Chondrocyte (in vitro differentiated cells): ENCODE measurements around the gene SOCS2. TPM values are rescaled to one million over a fixed set of nuclear protein-coding genes. Genes with fewer than 3 reads are reported as not detected.
A peak's percentile ranks its signal among the peaks of the same experiment; 100 is the strongest.

Source experiments
- DNase-seq: peaks from one replicate; pipeline ENCODE4 v3.0.0; 2021; ENCODE audit warnings: mixed read lengths, low spot score
- H3K27ac Mint-ChIP-seq: one replicate; pipeline ENCODE4 v1.8.0; 2021; ENCODE audit warnings: mild to moderate bottlenecking, moderate library complexity, mixed read lengths; ENCODE audit not compliant: unreplicated experiment
- H3K27me3 Mint-ChIP-seq: 2 replicates; pipeline ENCODE4 v1.8.0; 2021; ENCODE audit warnings: low read depth, mixed read lengths
- H3K36me3 Mint-ChIP-seq: 2 replicates; pipeline ENCODE4 v1.8.0; 2021; ENCODE audit warnings: low read depth, mixed read lengths
- H3K4me1 Mint-ChIP-seq: 2 replicates; pipeline ENCODE4 v1.8.0; 2021; ENCODE audit warnings: low read depth, mild to moderate bottlenecking, mixed read lengths
- H3K4me3 Mint-ChIP-seq: one replicate; pipeline ENCODE4 v1.8.0; 2021; ENCODE audit warnings: mild to moderate bottlenecking, moderate library complexity, mixed read lengths; ENCODE audit not compliant: unreplicated experiment
- H3K9me3 Mint-ChIP-seq: 2 replicates; pipeline ENCODE4 v1.8.0; 2021; ENCODE audit warnings: low read depth, mixed read lengths
- CTCF ChIP-seq: fragments of 200-600 bp; sonication (generic); IDR thresholded peaks from 2 replicates; pipeline ENCODE4 v1.5.0; 2021; ENCODE audit warnings: antibody characterized with exemption, mild to moderate bottlenecking, moderate library complexity
- total RNA-seq: library from RNA; stranded (reverse); gene quantifications from 3 replicates; pipeline ENCODE4 v1.2.1, GENCODE V29; 2021

Gene SOCS2
- total RNA-seq, 1 donor from 2014 or later = 4.9 TPM

GRCh38 chr12:93569656-93570551 lies 2.6 kb upstream of the SOCS2 start:
- no peaks in the 10 kb centered on the region for H3K36me3 Mint-ChIP-seq
- DNase-seq = peak; percentile 96
- H3K4me3 Mint-ChIP-seq = peak overlapping the region; percentile 85
- H3K27me3 Mint-ChIP-seq = peaks cover 6% of the 10 kb centered on the region
- peak; percentile 92 for TF ChIP-seq CTCF
- no peaks in the 10 kb centered on the region for H3K9me3 Mint-ChIP-seq
- H3K4me1 Mint-ChIP-seq = peaks cover 17% of the 10 kb centered on the region
- peak overlapping the region; percentile 75 for H3K27ac Mint-ChIP-seq

GRCh38 chr12:93570552-93571364 lies 1.7 kb upstream of the SOCS2 start:
- Mint-ChIP-seq H3K27me3 (peaks cover 6% of the 10 kb centered on the region), H3K4me1 (peaks cover 17% of the 10 kb centered on the region), H3K9me3 (no peaks in the 10 kb centered on the region), H3K36me3 (no peaks in the 10 kb centered on the region), H3K27ac (peak overlapping the region; percentile 82), H3K4me3 (peak overlapping the region; percentile 85)
- DNase-seq = peak; percentile 97
- TF ChIP-seq CTCF = no peak

GRCh38 chr12:93571365-93571924 lies 1.0 kb upstream of the SOCS2 start:
- Mint-ChIP-seq H3K4me1 (peaks cover 17% of the 10 kb centered on the region), H3K27ac (no peak overlapping the region), H3K9me3 (no peaks in the 10 kb centered on the region), H3K4me3 (peak overlapping the region; percentile 85), H3K27me3 (peaks cover 6% of the 10 kb centered on the region), H3K36me3 (no peaks in the 10 kb centered on the region)
- no peak for DNase-seq
- TF ChIP-seq CTCF = peak; percentile 72

GRCh38 chr12:93572712-93573551 lies 457 bp downstream of the SOCS2 start:
- no peaks in the 10 kb centered on the region for H3K9me3 Mint-ChIP-seq
- H3K4me1 Mint-ChIP-seq = peaks cover 17% of the 10 kb centered on the region
- peak overlapping the region; percentile 73 for H3K4me3 Mint-ChIP-seq
- no peak overlapping the region for H3K27ac Mint-ChIP-seq
- DNase-seq = no peak
- no peaks in the 10 kb centered on the region for H3K36me3 Mint-ChIP-seq
- TF ChIP-seq CTCF = no peak
- H3K27me3 Mint-ChIP-seq = peaks cover 6% of the 10 kb centered on the region
